ENCODE results near the gene OGFRL1.

DNA sequence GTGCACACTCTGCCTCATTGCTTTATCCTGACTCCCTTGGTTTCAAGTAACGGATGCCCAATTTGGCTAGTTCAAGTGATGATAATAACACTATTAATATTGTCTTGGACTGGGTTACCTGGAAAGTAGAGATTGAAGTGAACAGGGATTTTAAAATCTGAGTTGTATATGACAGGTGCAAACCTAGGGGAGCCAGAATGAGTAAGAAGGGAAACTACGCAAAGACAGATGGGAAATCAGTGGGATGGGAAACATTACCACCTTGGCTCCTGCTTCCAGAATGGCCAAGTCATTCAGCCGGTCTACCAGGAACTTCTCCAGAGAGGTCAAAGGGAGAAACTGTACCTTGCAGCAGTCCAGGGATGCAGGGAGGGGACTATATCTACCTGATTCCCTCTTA lies 41.9 kb downstream of the OGFRL1 start:
- TF ChIP-seq, protein P1, sequence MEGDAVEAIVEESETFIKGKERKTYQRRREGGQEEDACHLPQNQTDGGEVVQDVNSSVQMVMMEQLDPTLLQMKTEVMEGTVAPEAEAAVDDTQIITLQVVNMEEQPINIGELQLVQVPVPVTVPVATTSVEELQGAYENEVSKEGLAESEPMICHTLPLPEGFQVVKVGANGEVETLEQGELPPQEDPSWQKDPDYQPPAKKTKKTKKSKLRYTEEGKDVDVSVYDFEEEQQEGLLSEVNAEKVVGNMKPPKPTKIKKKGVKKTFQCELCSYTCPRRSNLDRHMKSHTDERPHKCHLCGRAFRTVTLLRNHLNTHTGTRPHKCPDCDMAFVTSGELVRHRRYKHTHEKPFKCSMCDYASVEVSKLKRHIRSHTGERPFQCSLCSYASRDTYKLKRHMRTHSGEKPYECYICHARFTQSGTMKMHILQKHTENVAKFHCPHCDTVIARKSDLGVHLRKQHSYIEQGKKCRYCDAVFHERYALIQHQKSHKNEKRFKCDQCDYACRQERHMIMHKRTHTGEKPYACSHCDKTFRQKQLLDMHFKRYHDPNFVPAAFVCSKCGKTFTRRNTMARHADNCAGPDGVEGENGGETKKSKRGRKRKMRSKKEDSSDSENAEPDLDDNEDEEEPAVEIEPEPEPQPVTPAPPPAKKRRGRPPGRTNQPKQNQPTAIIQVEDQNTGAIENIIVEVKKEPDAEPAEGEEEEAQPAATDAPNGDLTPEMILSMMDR (IDR thresholded peaks at IDR 0.05; ENCODE audit: low read depth, low read length) = no peak
- TF ChIP-seq EZH2phosphoT487 (IDR thresholded peaks at IDR 0.05; ENCODE audit: low read depth) = no peak
